ENCODE results near the gene HRAS. TPM values are rescaled to one million over a fixed set of nuclear protein-coding genes. Genes with fewer than 3 reads are reported as not detected.

The HRAS gene
- total RNA-seq, 1 donor from 2014 or later = 76.6 TPM

- intact Hi-C loops (cut with micrococcal nuclease) = no loop called here
- Mint-ChIP-seq H3K27ac (no peak overlapping the region), H3K4me1 (ENCODE audit: low read depth) (peaks cover 4% of the 10 kb centered on the region), H3K36me3 (ENCODE audit: low read depth) (peaks cover 1% of the 10 kb centered on the region), H3K4me3 (no peak overlapping the region), H3K9me3 (no peaks in the 10 kb centered on the region), H3K27me3 (ENCODE audit: insufficient read depth) (no peaks in the 10 kb centered on the region)
- DNase-seq (ENCODE audit: low spot score) = no peak
Measured at GRCh38 chr11:540583-541432, 5.4 kb upstream of the HRAS start.

GRCh38 chr11:539971-540481, 4.7 kb upstream of the HRAS start:
- H3K9me3 Mint-ChIP-seq = no peaks in the 10 kb centered on the region
- H3K4me1 Mint-ChIP-seq (ENCODE audit: low read depth) = peaks cover 4% of the 10 kb centered on the region
- peaks cover 1% of the 10 kb centered on the region for H3K36me3 Mint-ChIP-seq (ENCODE audit: low read depth)
- H3K27ac Mint-ChIP-seq = no peak overlapping the region
- intact Hi-C loops (cut with micrococcal nuclease) = loop anchor here (5.0 kb wide), 1 partner anchor 182 kb away; no protein-coding TSS in a partner anchor
- no peak for DNase-seq (ENCODE audit: low spot score)
- H3K27me3 Mint-ChIP-seq (ENCODE audit: insufficient read depth) = no peaks in the 10 kb centered on the region
- H3K4me3 Mint-ChIP-seq = no peak overlapping the region

- H3K27me3 Mint-ChIP-seq (ENCODE audit: insufficient read depth) = no peaks in the 10 kb centered on the region
- H3K36me3 Mint-ChIP-seq (ENCODE audit: low read depth) = peaks cover 1% of the 10 kb centered on the region
- peaks cover 9% of the 10 kb centered on the region for H3K4me1 Mint-ChIP-seq (ENCODE audit: low read depth)
- H3K27ac Mint-ChIP-seq = no peak overlapping the region
- intact Hi-C loops (cut with micrococcal nuclease) = loop anchor here (5.0 kb wide), 1 partner anchor 184 kb away; no protein-coding TSS in a partner anchor
- no peak overlapping the region for H3K4me3 Mint-ChIP-seq
- H3K9me3 Mint-ChIP-seq = no peaks in the 10 kb centered on the region
- DNase-seq (ENCODE audit: low spot score) = no peak
Measured at GRCh38 chr11:538431-539051, 3.2 kb upstream of the HRAS start.

GRCh38 chr11:537622-538430, 2.5 kb upstream of the HRAS start:
- intact Hi-C loops (cut with micrococcal nuclease) = loop anchor here (1.0 to 5.0 kb wide), 8 partner anchors 17 to 184 kb away; partner anchors contain the start of genes LMNTD2, PHRF1, PTDSS2 and RASSF7
- peak overlapping the region; percentile 53 for H3K4me3 Mint-ChIP-seq
- peaks cover 1% of the 10 kb centered on the region for H3K36me3 Mint-ChIP-seq (ENCODE audit: low read depth)

GRCh38 chr11:536841-537621, 1.7 kb upstream of the HRAS start, which contains the start of gene LRRC56:
Gene LRRC56 (plus strand): TSS chr11:537527. CDS start chr11:540685, 3,158 bp downstream.
- intact Hi-C loops (cut with micrococcal nuclease) = loop anchor here (1.0 to 5.0 kb wide), 8 partner anchors 18 to 185 kb away; partner anchors contain the start of genes LMNTD2, PHRF1, PTDSS2 and RASSF7
- Mint-ChIP-seq H3K36me3 (ENCODE audit: low read depth) (peaks cover under 1% of the 10 kb centered on the region), H3K4me1 (ENCODE audit: low read depth) (peaks cover 9% of the 10 kb centered on the region), H3K9me3 (no peaks in the 10 kb centered on the region), H3K27ac (peak within 1 kb of the TSS; percentile 89), H3K4me3 (peak within 1 kb of the TSS; percentile 87), H3K27me3 (ENCODE audit: insufficient read depth) (no peaks in the 10 kb centered on the region)
- peak; percentile 77 for DNase-seq (ENCODE audit: low spot score)

More at GRCh38 chr11:537622-538430, 2.5 kb upstream of the HRAS start:
- H3K4me1 Mint-ChIP-seq (ENCODE audit: low read depth) = peaks cover 9% of the 10 kb centered on the region
- H3K9me3 Mint-ChIP-seq = no peaks in the 10 kb centered on the region
- H3K27me3 Mint-ChIP-seq (ENCODE audit: insufficient read depth) = no peaks in the 10 kb centered on the region
- no peak for DNase-seq (ENCODE audit: low spot score)
- H3K27ac Mint-ChIP-seq = peak overlapping the region; percentile 40

- Mint-ChIP-seq H3K36me3 (ENCODE audit: low read depth) (peaks cover 2% of the 10 kb centered on the region), H3K27me3 (ENCODE audit: insufficient read depth) (no peaks in the 10 kb centered on the region), H3K9me3 (no peaks in the 10 kb centered on the region), H3K4me3 (no peak overlapping the region), H3K4me1 (ENCODE audit: low read depth) (peaks cover 9% of the 10 kb centered on the region), H3K27ac (no peak overlapping the region)
- intact Hi-C loops (cut with micrococcal nuclease) = loop anchor here (1.0 to 5.0 kb wide), 3 partner anchors 187 to 327 kb away; no protein-coding TSS in a partner anchor
- DNase-seq (ENCODE audit: low spot score) = no peak
Measured at GRCh38 chr11:535210-535518, 212 bp downstream of the HRAS start.

- Mint-ChIP-seq H3K27me3 (ENCODE audit: insufficient read depth) (no peaks in the 10 kb centered on the region), H3K27ac (no peak overlapping the region), H3K9me3 (no peaks in the 10 kb centered on the region), H3K36me3 (ENCODE audit: low read depth) (peaks cover 2% of the 10 kb centered on the region), H3K4me3 (peak overlapping the region; percentile 75), H3K4me1 (ENCODE audit: low read depth) (peaks cover 9% of the 10 kb centered on the region)
- DNase-seq (ENCODE audit: low spot score) = no peak
- intact Hi-C loops (cut with micrococcal nuclease) = loop anchor here (1.0 to 5.0 kb wide), 4 partner anchors 16 to 326 kb away; no protein-coding TSS in a partner anchor
Measured at GRCh38 chr11:534396-535209, 773 bp downstream of the HRAS start.

GRCh38 chr11:533586-534395, 1.6 kb downstream of the HRAS start:
- Mint-ChIP-seq H3K4me3 (peak overlapping the region; percentile 75), H3K27ac (no peak overlapping the region), H3K27me3 (ENCODE audit: insufficient read depth) (no peaks in the 10 kb centered on the region), H3K9me3 (no peaks in the 10 kb centered on the region), H3K4me1 (ENCODE audit: low read depth) (peaks cover 9% of the 10 kb centered on the region), H3K36me3 (ENCODE audit: low read depth) (peaks cover 2% of the 10 kb centered on the region)
- intact Hi-C loops (cut with micrococcal nuclease) = loop anchor here (1.0 kb wide), 1 partner anchor 15 kb away; no protein-coding TSS in a partner anchor
- DNase-seq (ENCODE audit: low spot score) = no peak

GRCh38 chr11:532986-533585, 2.3 kb downstream of the HRAS start:
- intact Hi-C loops (cut with micrococcal nuclease) = no loop called here
- no peak for DNase-seq (ENCODE audit: low spot score)
- no peak overlapping the region for H3K27ac Mint-ChIP-seq
- peaks cover 9% of the 10 kb centered on the region for H3K4me1 Mint-ChIP-seq (ENCODE audit: low read depth)
- H3K27me3 Mint-ChIP-seq (ENCODE audit: insufficient read depth) = no peaks in the 10 kb centered on the region
- peaks cover 2% of the 10 kb centered on the region for H3K36me3 Mint-ChIP-seq (ENCODE audit: low read depth)
- no peak overlapping the region for H3K4me3 Mint-ChIP-seq
- no peaks in the 10 kb centered on the region for H3K9me3 Mint-ChIP-seq

- Mint-ChIP-seq H3K4me1 (ENCODE audit: low read depth) (peaks cover 9% of the 10 kb centered on the region), H3K4me3 (peak overlapping the region; percentile 5)
- intact Hi-C loops (cut with micrococcal nuclease) = no loop called here
Measured at GRCh38 chr11:532527-532985, 2.8 kb downstream of the HRAS start.

More at GRCh38 chr11:532527-532985, 2.8 kb downstream of the HRAS start:
- no peak overlapping the region for H3K27ac Mint-ChIP-seq
- no peak for DNase-seq (ENCODE audit: low spot score)
- peaks cover 2% of the 10 kb centered on the region for H3K36me3 Mint-ChIP-seq (ENCODE audit: low read depth)
- H3K27me3 Mint-ChIP-seq (ENCODE audit: insufficient read depth) = no peaks in the 10 kb centered on the region
- H3K9me3 Mint-ChIP-seq = no peaks in the 10 kb centered on the region

All from activated T-helper 1 cell treated with anti-CD3 and anti-CD28 coated beads, Interleukin-12 subunit alpha, Interleukin-12 subunit beta, Interleukin-2, Interleukin-4 antibody, amounts not matched to agents 30 ng/mL and 10 ng/mL and 1 ng/mL, durations not matched to agents 14 hours and 24 hours and 36 hours (primary cell).